Dedifferentiated amniotic fluid mesenchymal stem cell (primary cell): ENCODE data around the gene CPNE4.
A peak's percentile ranks its signal among the peaks of the same experiment; 100 is the strongest.

ENCODE experiments used
- DNase-seq: peaks from one replicate; pipeline ENCODE4 v3.0.0-alpha.2; 2016; ENCODE audit errors: extremely low spot score

Gene CPNE4

DNA sequence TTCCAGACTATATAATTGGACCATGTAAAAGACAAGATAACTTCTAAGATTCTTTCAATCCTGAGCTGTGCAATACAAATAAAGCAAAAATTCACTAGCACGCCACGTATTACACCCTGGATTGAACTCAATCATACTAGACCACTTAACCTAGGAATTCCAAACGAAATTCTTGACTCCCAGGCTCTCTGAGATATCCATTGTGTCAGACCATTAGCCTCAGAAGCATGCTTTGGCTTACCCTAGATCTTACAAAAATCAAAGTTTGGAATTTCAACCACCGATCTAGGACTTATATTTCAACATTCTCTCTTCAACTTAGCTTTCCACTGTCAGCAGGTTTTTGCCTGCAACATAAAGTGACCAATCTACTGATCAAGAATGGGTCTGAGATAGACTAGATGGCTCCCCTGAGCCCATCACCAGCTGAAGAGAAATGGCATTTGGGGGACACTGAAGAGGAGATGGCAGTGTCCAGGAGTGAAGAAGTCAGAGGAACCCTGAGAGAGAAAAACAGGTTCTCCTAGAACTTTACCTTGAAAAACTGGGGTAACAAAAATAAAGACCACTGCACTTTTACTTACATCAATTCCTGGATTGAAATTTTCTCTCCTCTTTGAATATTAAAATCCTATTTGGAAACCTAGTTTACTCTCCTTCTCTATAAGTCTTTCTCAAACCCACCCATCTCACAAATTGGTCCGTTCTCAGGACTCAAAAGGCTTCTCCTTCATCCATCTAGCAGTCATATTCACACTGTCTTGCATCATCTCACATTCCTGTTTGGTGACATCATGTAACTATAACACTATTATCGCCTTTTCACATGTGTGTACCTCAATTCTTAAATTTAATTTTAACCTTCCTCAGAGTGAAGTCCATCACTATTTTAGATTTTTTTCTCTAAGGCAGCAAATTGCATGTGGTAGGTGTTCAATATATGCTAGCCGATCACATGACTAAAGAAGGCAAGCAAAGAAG is 18.5 kb downstream of the CPNE4 start:
- DNase-seq, result no peak

DNA sequence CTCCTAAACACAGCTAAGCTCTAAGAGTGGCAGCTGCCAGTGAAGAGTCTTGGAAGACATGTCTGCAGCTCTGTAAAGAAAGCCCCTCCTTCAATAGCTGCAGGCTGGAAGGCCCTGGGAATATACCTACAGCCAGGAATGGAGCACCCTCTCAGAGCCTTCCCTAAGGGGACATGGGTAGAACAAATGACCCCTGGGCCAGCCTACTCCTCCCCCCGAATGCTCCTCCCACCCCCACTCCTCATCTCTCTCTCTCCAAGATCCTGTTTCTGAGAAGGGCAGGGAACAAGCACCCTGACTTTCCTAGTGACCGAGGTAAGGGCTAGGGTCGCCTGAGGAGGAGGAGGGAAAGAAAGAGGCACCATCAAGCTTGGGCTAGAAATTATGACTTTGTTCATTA is 20.7 kb downstream of the CPNE4 start:
- no peak for DNase-seq

DNA sequence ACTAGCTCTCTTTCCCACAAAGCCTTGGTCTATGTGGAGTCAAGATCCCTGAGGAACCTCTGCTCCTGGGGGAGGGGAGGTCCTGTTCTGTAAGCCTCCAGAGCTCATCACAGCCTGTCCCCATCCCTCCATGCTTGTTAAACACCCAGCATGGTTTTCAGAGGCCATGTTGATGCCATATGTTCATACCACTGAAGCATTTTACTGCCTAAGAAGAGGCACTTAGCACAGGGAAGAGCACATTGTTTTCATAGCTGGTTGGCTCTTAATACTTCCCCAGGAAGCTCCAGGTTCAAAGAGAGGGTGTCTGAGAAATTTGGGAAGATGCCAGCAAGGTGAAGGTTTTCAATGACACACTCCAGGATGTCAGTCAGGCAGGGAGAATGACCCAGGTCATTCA is 25.6 kb downstream of the CPNE4 start:
- DNase-seq, result no peak

DNA sequence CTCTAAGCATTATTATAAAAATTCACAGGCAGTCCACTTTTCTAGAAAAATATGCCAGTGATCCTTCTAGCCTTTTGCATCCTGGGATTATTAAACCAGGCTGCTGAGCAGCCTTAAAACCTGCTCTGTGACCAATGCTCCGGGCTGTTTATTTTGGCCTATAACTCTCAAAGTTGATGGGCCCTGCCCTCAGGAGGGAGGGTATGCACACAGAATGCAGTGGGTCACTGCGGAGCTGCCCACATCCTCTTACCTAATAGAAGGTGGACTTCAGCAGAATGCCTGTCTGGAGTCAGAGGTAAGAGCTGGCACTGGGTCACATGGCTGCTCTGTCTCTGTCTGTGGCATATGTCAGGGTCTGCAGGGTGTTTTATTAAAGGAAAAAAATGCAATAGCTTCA is 26.0 kb downstream of the CPNE4 start:
- no peak for DNase-seq

DNA sequence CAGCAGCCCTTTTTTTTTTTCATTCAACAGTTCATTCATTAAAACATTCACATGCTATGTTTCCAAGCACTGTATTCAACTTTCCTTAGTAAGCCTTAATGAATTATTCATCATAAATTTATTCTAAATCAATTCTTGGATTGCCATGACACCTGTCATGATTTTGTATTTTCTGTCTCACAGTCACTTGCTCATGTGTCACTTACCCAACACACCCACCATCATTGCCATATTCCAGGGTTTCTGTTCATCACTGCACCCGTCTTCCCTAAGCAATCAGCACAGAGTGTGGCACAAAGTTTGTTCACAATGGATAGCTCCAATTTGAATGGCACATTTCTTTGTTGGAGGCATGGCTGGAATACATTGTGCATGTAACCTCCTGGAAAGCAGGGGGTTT is 27.2 kb downstream of the CPNE4 start:
- no peak for DNase-seq

DNA sequence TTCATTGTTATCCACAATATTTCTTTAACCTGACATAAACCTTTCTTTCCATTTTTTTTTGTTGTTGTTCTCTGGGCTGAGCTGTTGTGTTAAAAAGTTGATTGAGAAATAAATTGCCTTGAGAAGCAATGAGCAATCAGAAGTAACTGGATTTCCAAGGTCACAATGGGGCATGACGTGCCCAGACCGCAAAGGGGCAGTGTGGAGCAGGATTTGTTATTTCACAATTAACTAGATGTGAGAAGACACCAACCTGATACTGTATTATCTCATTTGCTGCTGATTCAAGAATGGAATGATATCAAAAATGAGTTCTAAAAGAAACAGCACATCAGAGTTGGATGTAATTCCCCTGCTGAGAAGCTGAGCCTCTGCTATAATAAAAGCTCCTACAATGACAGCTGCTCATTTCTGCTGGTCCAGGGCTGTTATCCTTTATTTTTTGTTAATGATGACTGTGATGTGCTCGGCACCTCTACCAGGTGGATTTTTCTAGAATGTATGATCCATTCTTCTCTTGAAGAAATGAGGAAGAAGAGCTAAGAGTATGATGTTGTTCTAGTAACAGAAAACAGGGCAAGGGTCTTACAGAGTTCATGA is 28.1 kb downstream of the CPNE4 start:
- DNase-seq, result no peak

DNA sequence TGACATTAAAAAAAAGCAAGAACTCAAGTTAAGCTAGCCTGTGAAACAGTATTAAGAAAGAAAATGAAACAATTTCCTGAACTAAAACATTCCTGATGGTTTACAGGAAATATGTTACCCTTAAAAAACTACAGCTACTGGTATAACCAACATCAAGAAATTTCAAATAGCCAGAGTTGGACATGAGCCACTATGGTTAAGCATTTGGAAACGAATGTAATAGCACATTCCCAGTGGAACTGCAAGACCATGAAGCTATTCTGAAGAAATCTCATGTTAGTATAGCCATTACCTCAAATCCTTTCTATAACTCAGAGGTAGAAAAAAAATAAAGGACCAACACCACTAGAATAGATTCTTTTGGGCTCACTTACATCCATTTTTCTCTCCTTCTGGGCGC is 30.2 kb downstream of the CPNE4 start:
- DNase-seq, result no peak

DNA sequence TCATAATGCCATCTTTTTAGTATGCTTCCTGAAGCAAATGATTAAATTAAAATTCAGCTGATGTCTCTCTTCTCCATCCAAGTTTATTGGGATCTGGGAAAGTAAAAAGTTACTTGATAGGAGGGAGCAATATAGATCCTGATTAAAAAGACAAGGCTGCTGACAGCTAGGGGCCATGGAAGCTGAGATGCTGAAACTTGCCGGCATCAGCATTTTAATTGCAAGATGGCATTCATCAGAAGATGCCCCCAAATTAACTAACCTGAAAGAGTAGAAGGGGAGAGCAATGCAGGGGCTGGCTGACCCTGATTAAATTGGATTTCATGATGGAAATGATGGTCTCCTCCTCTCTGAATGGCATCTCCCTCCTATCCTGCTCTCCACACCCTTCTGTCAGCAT is 31.1 kb downstream of the CPNE4 start:
- no peak for DNase-seq

DNA sequence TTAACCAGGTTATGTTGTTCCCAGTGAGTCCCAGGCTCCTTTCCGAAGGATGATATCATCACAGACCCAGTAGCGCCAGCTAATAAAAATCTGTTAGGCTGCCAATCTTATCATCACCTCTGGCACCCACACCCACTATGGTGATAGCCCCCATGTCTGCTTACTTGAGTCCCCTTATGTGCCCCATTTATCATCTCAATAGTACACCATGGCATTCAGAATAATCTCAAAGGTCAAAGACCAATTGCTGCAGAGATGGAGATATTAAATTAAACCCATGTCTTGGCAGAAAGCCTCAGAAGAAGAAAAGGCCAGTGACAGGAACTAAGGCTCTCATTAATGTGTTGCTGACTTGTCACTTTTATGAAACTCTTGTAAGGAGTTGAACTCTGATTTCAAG is 32.8 kb downstream of the CPNE4 start:
- DNase-seq, result no peak

DNA sequence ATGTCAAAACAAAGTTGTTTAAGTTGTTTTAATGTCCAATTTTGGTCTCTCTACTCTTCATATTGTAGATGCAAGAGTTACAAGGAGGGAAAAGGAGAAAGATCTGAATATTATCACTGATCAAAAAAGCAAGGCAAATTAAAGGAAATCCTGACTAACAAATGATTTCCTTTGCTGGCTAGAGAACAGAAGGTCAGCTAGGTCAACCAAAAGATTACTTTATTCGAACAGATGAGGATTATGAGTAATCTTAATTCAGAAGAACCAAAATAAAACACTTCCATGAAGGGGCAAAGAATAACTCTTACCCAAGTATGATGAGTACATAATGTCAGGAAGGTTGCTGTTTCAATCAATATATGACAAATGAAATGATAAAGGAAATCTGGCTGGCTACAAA is 33.8 kb downstream of the CPNE4 start:
- DNase-seq, result no peak

DNA sequence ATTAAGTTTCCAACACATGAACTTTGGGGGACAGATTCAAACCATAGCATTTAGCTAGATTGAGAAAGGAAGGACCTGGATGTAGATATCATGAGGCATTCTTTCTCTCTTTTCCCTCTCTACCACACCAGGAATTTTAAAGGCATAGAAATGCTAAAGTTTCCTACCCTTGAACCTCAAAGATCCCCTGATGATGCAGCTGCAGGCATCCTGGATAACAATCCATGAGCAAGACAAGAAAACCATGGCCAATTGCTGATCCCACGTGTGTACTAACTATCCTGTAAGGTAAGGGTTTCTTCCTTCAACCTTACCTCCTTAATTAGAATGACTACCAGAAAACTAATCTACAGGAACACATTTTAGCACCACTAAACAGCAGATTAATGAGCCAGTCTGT is 36.8 kb downstream of the CPNE4 start:
- DNase-seq, result no peak

DNA sequence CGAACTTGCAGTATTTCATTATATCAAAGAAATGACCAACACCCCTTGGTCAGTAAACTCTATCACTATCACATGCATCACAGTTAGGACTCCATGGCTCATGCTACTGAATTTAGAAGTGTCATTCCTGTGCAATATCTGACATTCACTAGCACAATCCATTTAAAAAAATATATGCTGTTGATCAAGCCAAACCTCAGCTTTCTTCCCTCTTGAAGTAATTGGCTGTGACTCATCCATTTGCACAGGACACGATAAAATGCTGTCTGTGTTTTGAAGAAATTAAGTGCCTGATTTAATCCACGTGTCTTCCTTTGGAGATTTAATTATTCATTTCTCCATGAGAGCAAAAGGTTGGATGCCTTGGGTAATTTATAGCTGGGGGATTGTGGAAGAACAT is 38.9 kb downstream of the CPNE4 start:
- DNase-seq, result no peak

DNA sequence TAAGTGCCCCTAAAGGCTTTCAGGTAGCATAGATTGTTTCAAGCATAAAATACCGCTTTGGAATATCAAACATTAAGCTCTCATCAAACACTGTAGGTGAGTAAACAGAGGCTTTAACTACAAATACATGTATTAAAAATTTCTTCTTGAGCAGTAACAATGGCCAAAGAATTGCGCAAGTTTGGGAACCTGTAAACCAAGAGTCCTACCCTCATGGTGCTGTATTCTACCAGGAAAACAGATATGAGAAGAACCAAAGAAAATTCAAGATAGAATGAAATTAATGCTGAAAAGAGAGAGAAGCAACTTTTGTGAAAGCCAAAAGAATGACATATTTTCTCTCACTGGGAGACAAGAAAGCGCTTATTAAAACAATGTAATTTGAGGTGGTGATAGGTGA is 45.5 kb downstream of the CPNE4 start:
- DNase-seq, result no peak

DNA sequence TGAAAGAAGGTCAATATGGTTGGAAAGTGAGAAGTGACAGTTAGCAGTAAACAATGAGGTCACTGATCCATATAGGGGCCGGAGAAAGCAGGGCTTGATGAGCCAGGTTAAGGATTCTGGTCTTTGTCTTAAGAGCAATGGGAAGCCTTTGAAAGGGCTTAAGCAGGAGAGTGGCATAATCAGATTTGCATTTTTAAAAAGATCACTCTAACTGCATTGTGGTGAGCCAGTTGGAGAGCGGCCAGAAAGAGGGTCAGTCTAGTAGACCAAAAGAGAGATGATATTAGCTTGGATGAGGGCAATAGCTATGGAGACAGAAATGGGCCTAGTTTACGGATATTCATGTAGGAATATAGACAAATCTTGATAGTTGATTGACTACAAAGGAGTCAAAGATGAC is 46.6 kb downstream of the CPNE4 start:
- no peak for DNase-seq

DNA sequence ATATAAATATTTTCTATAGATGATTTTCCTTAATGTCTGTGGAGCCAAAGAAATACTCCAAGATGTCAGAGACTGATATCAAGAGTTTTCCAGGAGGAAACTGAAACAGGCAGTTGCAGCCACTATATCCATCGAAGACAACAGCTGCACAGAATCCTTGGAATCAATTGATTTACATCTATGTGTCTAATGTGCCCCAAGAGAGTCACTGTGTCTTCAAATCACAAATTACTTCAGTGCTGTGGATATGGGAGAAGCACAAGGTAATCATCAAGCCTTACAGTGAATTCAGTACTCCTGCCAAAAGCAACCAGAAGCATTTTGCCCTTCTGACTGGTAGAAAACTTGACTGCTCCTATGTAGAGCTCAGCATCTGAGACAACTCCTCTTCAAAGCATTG is 51.1 kb downstream of the CPNE4 start:
- DNase-seq, result no peak

DNA sequence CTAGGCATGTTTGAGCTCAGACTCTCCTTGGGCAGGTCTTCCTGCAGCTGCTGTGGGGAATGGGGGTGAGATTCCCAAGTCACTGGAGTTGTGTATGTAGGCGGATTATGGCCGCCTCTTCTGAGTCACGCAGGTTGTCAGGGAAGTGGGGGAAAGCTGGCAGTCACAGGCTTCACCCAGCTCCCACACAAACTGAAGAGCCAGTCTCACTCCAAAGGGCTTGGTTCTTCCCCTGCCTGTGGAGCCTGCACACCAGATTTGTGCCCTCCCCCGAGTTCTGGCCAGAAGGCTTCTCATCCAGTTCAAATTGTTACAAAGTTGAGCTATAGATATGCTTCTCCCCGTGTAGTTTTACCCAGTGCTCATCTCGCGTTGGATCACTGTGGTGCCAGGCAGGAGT is 53.5 kb downstream of the CPNE4 start:
- DNase-seq, result no peak

DNA sequence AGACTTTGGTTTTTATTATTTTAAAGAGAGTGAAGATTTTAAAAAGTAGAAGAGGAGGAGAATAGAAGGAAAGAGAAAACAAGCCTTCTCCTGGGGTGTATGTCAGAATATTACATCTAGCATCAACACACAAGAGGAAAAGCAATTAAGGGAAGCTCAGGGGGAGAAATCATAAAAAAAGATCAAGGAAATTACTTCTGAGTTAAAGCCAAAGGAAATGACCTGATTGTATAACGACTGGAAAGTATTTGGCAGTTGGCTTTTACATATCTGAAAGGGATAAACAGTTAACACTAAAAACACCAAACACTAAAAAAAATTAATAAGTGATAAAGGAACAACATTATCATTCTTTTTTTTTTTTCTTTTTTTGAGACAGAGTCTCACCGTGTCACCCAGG is 58.4 kb downstream of the CPNE4 start:
- DNase-seq, result no peak

DNA sequence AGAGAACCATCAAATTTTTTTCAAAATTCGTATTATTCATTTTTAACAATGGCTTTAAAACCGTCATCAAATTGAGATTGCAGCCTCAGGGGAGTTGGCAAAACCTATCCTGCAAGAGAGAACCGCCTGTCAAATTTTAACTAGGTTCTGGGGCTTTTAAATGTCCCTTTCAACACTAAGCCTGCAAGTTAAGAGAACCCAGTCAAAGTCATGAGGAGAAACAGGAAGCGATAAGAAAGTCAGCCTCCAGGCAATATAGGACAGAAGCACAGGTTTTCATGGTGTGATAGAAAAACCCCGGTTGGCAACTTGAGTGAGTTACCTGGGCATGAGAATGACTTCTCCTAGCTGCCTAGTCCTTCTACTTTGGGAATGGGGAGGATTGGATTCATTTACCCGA is 59.8 kb downstream of the CPNE4 start:
- no peak for DNase-seq

DNA sequence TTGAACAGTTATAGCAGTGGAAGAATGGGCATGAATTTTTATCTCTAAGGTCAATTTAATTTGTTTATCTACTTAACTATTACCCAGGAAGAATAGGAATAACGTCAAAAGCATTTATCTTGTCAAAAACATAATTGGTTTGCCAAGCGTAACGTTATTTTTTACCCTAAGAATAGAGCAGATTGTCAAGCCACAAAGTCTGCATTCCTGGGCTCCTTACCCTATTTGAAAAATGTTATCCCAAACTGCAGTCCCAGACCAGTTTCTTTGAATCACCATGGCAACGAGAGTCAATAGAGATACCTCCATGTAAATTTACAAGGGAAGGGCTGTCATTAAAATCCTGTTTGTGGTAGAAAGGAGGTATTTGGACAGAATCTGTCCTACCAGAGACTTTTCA is 61.1 kb downstream of the CPNE4 start:
- DNase-seq, result no peak

DNA sequence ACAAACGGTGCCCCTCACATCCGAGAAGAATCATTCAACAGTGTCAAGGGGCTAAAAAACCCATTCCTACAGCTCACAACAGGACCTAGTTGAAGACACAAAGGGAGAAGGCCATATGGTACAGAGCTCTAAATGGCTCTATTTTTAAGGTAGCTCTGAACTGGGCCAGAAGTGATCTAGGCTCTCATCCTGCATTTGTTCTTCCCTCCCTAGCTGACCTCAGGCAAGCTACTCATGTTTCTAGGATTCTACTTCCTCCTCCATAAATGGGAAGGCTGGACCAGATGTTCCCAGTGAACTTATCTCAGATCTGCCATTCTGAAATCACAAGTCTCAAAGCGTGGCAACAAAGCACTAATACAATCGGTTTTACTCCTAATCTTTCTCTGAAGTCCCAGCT is 62.3 kb downstream of the CPNE4 start:
- DNase-seq, result no peak

DNA sequence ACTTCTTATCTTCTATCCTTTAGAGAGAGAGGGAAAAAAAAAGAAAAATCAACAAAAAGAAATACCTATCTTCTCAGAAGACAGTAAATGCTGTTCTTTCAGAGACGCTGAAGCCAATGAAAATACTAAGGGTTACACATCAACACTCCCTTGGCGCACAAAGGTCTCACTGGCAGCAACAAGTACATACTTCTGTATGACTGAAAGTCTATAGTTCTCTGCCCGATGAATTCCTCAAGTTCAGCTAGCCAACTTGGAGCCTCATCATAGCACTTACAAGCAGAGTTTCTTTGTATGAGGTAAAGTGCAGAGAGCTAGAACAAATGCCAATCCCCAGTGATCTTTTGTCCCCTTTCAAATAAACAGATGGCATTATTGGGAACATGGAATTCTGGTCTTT is 62.7 kb downstream of the CPNE4 start:
- DNase-seq, result no peak

DNA sequence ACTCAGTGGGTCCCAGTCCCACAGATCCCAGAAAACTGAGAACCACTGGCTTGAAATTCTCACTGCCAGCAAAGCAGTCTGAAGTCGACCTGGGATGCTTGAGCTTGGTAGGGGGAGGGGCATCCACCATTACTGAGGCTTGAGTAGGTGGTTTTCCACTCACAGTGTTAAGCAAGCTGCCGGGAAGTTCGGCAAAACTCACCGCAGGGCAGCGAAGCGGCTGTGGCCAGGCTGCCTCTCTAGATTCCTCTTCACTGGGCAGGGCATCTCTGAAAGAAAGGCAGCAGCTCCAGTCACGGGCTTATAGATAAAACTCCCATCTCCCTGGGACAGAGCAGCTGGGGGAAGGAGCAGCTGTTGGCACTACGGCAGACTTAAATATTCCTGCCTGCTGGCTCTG is 71.4 kb downstream of the CPNE4 start:
- DNase-seq, result peak; percentile 3

DNA sequence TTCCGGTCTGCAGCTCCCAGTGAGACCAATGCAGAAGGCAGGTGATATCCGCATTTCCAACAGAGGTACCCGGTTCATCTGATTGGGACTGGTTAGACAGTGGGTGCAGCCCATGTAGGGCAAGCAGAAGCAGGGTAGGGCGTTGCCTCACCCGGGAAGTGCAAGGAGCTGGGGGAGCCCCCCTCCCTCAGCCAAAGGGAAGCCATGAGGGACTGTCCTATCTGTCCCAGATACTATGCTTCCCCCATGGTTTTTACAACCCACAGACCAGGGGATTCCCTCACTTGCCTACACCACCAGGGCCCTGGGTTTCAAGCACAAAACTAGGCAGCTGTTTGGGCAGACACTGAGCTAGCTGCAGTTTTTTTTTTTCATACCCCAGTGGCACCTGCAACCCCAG is 71.8 kb downstream of the CPNE4 start:
- DNase-seq, result peak; percentile 0

DNA sequence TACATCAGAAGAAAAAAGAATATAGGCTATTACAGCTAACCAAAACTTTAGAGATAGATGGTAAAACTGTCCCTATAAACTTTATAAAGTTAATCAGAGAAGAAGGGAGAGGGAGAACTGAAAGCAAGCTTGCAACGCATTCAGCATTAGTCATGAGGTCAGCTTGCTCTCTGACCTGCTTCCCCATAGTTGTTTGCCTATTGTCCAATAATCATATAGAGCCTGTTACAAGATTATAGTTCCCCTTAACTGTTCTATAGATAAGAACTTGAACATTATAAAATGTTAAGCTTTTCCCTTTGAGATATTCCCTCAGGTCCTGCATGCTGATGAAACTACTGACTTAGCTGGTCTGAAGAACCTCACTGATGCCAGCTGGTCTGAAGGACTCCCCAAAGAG is 74.5 kb downstream of the CPNE4 start:
- DNase-seq, result peak; percentile 7
